RWPE2 (cell line): ENCODE measurements around the gene ROR2.

Experiments used
- ATAC-seq: fragments of 200-7000 bp; cut with Tn5 transposase; 3 replicates; pipeline ENCODE4 v1.9.1; 2021; ENCODE audit warnings: low read depth
- DNase-seq: peaks from one replicate; pipeline ENCODE4 v3.0.0-alpha.2; 2020; ENCODE audit warnings: low spot score
- H3K27ac ChIP-seq: fragments of 450-650 bp; 2 replicates; pipeline ENCODE4 v1.5.1; 2017; ENCODE audit warnings: mild to moderate bottlenecking; ENCODE audit not compliant: poor library complexity, severe bottlenecking
- H3K27me3 ChIP-seq: fragments of 250-450 bp; sonication (Bioruptor Pico); 2 replicates; pipeline ENCODE4 v1.5.1; 2021; ENCODE audit warnings: mild to moderate bottlenecking, moderate library complexity; ENCODE audit not compliant: insufficient read depth, poor library complexity, severe bottlenecking
- H3K36me3 ChIP-seq: fragments of 250-450 bp; sonication (Bioruptor Pico); 2 replicates; pipeline ENCODE4 v1.5.1; 2020; ENCODE audit warnings: low read depth, mild to moderate bottlenecking, moderate library complexity
- H3K4me1 ChIP-seq: fragments of 250-450 bp; sonication (Bioruptor Pico); 2 replicates; pipeline ENCODE4 v1.5.1; 2021; ENCODE audit warnings: mild to moderate bottlenecking, moderate library complexity; ENCODE audit not compliant: insufficient read depth, poor library complexity, severe bottlenecking
- H3K4me3 ChIP-seq: fragments of 250-450 bp; sonication (Bioruptor Pico); 2 replicates; pipeline ENCODE4 v1.5.1; 2021; ENCODE audit warnings: mild to moderate bottlenecking, moderate library complexity; ENCODE audit not compliant: severe bottlenecking
- H3K9me3 ChIP-seq: fragments of 250-450 bp; sonication (Bioruptor Pico); 2 replicates; pipeline ENCODE4 v1.5.1; 2021; ENCODE audit warnings: mild to moderate bottlenecking, moderate library complexity; ENCODE audit not compliant: severe bottlenecking
- TF ChIP-seq, protein P1 (sequence below): fragments of 450-650 bp; IDR thresholded peaks from one replicate; pipeline ENCODE4 v1.5.1; 2017; ENCODE audit warnings: mild to moderate bottlenecking, moderate library complexity; ENCODE audit not compliant: poor library complexity, severe bottlenecking

The ROR2 gene

DNA sequence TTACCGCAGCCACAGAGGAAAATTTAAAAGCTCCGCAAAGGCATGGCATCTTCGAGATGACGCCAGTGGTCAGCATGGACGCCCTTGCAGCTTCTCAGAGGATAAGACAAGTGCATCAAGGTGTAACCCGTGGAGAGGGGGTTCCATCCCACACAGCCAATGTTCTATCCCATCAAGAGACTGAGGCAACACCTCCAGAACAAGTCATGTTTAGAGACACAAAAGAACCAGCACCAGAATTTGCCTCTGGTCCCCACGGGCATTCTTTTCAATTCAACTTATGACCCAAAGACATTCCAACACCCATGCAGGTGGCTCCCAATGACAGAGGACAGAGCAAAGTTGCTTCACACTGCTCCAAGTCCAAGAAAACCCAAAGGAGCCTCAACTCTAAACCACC, 20.7 kb downstream of the ROR2 start:
- ATAC-seq = no peak
- TF ChIP-seq, protein P1, sequence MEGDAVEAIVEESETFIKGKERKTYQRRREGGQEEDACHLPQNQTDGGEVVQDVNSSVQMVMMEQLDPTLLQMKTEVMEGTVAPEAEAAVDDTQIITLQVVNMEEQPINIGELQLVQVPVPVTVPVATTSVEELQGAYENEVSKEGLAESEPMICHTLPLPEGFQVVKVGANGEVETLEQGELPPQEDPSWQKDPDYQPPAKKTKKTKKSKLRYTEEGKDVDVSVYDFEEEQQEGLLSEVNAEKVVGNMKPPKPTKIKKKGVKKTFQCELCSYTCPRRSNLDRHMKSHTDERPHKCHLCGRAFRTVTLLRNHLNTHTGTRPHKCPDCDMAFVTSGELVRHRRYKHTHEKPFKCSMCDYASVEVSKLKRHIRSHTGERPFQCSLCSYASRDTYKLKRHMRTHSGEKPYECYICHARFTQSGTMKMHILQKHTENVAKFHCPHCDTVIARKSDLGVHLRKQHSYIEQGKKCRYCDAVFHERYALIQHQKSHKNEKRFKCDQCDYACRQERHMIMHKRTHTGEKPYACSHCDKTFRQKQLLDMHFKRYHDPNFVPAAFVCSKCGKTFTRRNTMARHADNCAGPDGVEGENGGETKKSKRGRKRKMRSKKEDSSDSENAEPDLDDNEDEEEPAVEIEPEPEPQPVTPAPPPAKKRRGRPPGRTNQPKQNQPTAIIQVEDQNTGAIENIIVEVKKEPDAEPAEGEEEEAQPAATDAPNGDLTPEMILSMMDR = no peak

GRCh38 chr9:91927922-91928510, 22.0 kb downstream of the ROR2 start:
- TF ChIP-seq, protein P1 = no peak
- no peaks in the 10 kb centered on the region for H3K4me1 ChIP-seq
- no peaks in the 10 kb centered on the region for H3K27me3 ChIP-seq
- DNase-seq = no peak
- peaks cover 14% of the 10 kb centered on the region for H3K9me3 ChIP-seq
- no peak for ATAC-seq
- no peaks in the 10 kb centered on the region for H3K36me3 ChIP-seq
- H3K4me3 ChIP-seq = no peak overlapping the region
- no peak overlapping the region for H3K27ac ChIP-seq

More for the DNA sequence above, 20.7 kb downstream of the ROR2 start:
- no peak for DNase-seq
- Histone ChIP-seq H3K36me3 (no peaks in the 10 kb centered on the region), H3K27ac (no peak overlapping the region), H3K27me3 (no peaks in the 10 kb centered on the region), H3K9me3 (peaks cover 14% of the 10 kb centered on the region), H3K4me1 (no peaks in the 10 kb centered on the region), H3K4me3 (no peak overlapping the region)

GRCh38 chr9:91924090-91924489, 25.9 kb downstream of the ROR2 start:
- TF ChIP-seq, protein P1 = no peak
- no peaks in the 10 kb centered on the region for H3K4me1 ChIP-seq
- H3K36me3 ChIP-seq = no peaks in the 10 kb centered on the region
- no peak overlapping the region for H3K4me3 ChIP-seq
- no peak for DNase-seq
- no peaks in the 10 kb centered on the region for H3K27me3 ChIP-seq
- ATAC-seq = no peak
- no peaks in the 10 kb centered on the region for H3K9me3 ChIP-seq
- no peak overlapping the region for H3K27ac ChIP-seq

DNA sequence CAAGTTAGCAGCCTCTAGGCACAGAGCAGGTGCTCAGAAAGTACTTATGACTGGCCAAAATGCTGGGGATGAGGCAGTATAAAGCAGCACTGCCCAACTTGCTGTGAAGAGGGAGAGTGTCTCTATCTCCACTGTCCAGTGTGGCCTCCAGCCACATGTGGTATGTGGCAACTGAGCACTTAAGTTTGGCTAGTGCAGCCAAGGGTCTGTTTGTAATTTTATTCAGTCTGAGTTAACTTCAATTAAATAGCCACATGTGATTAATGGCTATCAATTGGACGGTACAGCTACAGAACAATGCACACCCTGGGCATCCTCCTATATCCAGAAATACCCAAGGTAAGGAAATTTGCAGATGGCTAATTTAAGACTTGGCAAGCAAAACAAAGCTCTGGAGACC, 26.9 kb downstream of the ROR2 start:
- no peaks in the 10 kb centered on the region for H3K36me3 ChIP-seq
- no peaks in the 10 kb centered on the region for H3K27me3 ChIP-seq
- TF ChIP-seq, protein P1 = no peak
- H3K4me3 ChIP-seq = no peak overlapping the region
- DNase-seq (no peak), ATAC-seq (no peak)
- no peak overlapping the region for H3K27ac ChIP-seq
- no peaks in the 10 kb centered on the region for H3K9me3 ChIP-seq
- H3K4me1 ChIP-seq = no peaks in the 10 kb centered on the region

DNA sequence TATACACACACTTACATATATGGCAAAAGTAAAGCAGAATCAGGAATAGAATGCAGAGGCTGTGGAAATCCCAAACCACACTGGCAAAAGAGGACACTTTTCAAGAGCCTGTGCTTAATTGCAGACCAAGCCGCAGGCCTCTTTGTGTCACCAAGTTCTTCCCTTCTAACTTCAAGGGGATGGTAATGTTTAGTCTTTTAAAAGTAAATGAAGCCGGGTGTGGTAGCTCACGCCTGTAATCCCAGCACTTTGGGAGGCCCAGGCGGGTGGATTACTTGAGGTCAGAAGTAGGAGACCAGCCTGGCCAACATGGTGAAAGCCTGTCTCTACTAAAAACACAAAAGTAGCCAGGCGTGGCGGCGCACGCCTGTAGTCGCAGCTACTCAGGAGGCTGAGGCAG, 28.7 kb downstream of the ROR2 start:
- DNase-seq = no peak
- Histone ChIP-seq H3K4me3 (no peak overlapping the region), H3K27me3 (no peaks in the 10 kb centered on the region), H3K9me3 (no peaks in the 10 kb centered on the region), H3K4me1 (no peaks in the 10 kb centered on the region), H3K27ac (no peak overlapping the region), H3K36me3 (no peaks in the 10 kb centered on the region)
- no peak for ATAC-seq
- TF ChIP-seq, protein P1 = no peak
